AG04449 (cell line): ENCODE results near the gene ABLIM1.

Experiments
- CTCF ChIA-PET: fragments of 350-600 bp; formaldehyde crosslinking; extraction: SDS; loops from one replicate; lab custom pipeline; 2021; ENCODE audit warnings: antibody characterized with exemption; lab: Yijun Ruan, JAX
- POLR2A ChIA-PET: fragments of 400-600, 350-600 bp; formaldehyde crosslinking; extraction: SDS; loops from one replicate; lab custom pipeline; 2020; ENCODE audit warnings: antibody characterized with exemption, inconsistent platforms; lab: Yijun Ruan, JAX
- DNase-seq: peaks from one replicate; pipeline ENCODE4 v3.0.0-alpha.2; 2010; ENCODE audit warnings: low read depth, low spot score
- H3K4me3 ChIP-seq: 2 replicates; pipeline ENCODE4 v1.5.1; 2011; ENCODE audit warnings: low read depth, mild to moderate bottlenecking, control low read depth, low read length
- TF ChIP-seq, protein P1 (sequence below): IDR thresholded peaks from one replicate; pipeline ENCODE4 v1.5.1; 2011; ENCODE audit warnings: mild to moderate bottlenecking, moderate library complexity, low read length, control low read depth, inconsistent platforms; ENCODE audit not compliant: insufficient read depth; ENCODE audit errors: missing control alignments

ABLIM1 gene

DNA sequence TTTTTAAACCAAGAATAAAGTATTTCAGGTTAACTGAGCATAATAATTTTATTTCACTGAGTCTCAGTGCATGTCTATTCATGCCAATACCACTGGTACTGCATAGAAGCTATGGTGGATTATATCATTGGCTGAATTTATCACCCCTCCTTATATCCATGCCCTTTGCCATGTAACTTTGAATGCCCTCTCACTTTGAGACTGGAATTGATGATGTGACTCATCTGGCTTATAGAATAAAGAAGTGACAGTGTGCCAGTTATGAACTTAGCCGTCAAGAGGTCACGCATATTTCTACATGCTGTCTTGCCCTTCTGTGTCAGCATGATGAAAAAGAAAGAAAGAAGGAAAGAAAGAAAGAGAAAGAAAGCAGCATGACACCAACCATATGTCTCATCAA is 20.7 kb upstream of the ABLIM1 start:
- H3K4me3 ChIP-seq: no peak overlapping the region
- ChIA-PET POLR2A (interaction anchor here (0.6 kb wide), 1 partner anchor 151 kb away, joined by 3 read pairs; no protein-coding TSS in a partner anchor), CTCF (interaction anchor here (0.8 kb wide), 1 partner anchor 9 kb away, joined by 3 read pairs; no protein-coding TSS in a partner anchor)
- TF ChIP-seq, protein P1, sequence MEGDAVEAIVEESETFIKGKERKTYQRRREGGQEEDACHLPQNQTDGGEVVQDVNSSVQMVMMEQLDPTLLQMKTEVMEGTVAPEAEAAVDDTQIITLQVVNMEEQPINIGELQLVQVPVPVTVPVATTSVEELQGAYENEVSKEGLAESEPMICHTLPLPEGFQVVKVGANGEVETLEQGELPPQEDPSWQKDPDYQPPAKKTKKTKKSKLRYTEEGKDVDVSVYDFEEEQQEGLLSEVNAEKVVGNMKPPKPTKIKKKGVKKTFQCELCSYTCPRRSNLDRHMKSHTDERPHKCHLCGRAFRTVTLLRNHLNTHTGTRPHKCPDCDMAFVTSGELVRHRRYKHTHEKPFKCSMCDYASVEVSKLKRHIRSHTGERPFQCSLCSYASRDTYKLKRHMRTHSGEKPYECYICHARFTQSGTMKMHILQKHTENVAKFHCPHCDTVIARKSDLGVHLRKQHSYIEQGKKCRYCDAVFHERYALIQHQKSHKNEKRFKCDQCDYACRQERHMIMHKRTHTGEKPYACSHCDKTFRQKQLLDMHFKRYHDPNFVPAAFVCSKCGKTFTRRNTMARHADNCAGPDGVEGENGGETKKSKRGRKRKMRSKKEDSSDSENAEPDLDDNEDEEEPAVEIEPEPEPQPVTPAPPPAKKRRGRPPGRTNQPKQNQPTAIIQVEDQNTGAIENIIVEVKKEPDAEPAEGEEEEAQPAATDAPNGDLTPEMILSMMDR: no peak
- DNase-seq: no peak

DNA sequence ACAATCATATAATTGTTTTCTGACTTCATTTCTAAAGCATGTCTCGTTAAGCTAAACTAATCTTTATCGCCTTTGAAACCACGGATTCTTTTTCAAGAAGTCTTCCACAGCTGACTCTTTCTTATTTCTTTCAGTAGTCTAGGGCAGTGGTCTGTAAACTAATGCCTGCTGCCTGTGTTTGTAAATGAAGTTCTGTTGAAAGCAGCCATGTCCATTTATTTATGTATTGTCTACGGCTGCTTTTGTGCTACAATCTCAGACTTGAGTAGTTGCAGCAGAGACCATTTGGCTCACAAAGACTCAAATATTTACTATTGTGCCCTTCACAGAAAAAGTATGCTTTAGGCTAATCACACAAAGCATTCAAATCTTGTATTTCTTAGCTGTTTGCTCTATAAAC is 20.3 kb upstream of the ABLIM1 start:
- ChIA-PET CTCF (interaction anchor here (0.6 to 0.9 kb wide), 2 partner anchors 10 kb away, joined by 3 read pairs; no protein-coding TSS in a partner anchor), POLR2A (no interaction called here)
- DNase-seq: no peak
- no peak overlapping the region for H3K4me3 ChIP-seq
- TF ChIP-seq, protein P1: no peak

DNA sequence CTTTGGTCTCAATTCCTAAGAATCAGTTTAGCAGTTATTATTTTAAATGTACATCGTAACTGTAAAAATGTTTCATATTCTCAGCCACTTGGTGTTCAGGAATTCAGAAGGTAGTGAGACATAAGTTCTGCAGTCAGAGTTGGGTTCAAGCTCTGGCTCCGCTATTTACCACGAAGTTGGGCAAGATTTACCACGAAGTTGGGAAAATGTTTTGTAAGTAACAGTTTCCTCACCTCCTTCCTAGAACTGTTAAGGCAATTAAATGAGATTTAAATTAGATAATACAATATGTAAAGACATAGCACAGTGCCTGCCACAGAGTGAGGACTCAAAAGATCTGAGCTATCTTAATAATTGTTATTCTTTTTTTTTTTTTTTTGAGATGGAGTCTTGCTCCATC is 16.3 kb upstream of the ABLIM1 start:
- TF ChIP-seq, protein P1: no peak
- H3K4me3 ChIP-seq: no peak overlapping the region
- POLR2A ChIA-PET: no interaction called here
- DNase-seq: no peak
- CTCF ChIA-PET: interaction anchor here (0.6 kb wide), 1 partner anchor 148 kb away, joined by 3 read pairs; no protein-coding TSS in a partner anchor

DNA sequence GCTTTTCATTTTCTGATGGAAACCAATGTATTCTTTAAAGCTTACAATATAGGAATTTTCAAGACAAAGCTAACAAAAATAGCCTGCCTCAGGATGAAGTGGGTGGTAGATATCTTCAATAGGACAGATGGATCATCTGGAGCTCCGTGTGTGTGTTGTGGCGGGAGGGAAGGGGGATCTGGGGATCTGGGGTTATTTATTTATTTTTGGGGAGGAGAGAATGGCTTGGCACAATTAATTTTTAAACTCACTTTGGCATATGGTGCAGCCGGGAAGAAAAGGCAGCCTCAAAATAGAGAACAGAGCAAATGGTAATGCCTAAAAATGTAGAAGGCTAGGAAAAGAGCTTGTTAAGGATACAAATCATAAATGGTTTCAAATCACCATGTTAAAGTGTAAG is 11.6 kb upstream of the ABLIM1 start:
- CTCF ChIA-PET: interaction anchor here (0.8 kb wide), 1 partner anchor 10 kb away, joined by 3 read pairs; no protein-coding TSS in a partner anchor

DNA sequence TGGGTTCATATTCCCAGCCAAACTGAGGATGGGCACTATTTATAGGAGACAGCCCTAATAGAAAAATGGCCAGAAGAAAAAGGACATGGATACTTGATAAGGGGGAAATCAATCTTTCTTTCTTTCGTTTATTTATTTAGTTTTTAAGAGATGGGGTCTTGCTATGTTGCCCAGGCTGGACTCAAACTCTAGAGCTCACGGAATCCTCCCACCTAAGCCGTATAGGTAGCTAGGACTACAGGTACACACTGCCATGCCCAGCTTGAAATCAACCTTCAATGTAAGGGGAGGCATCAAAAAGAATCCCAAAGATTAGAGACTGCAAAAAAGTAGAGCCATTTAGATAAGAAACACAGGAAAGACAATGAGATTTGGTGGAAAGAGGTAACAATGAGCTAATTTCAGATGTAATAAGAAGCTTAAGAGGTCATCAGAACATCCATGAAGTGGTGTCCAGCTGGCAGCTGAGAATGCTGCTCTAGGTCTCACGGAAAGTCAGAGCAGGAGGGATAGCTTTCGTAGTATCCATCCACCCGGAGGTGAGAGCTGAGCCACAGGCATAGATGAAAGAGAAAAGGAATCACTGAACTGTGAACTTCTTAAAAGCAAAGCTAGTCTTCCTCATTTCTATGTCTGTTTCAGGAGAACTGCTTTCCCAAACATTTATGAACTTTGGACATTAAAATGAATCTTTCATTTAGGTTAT is 10.5 kb upstream of the ABLIM1 start:
- no peak overlapping the region for H3K4me3 ChIP-seq
- TF ChIP-seq, protein P1: no peak
- CTCF ChIA-PET: interaction anchor here (0.9 to 1.0 kb wide), 3 partner anchors 9 to 16 kb away, joined by 3 read pairs; no protein-coding TSS in a partner anchor
- DNase-seq: no peak
- POLR2A ChIA-PET: no interaction called here

More for the DNA sequence above, 11.6 kb upstream of the ABLIM1 start:
- H3K4me3 ChIP-seq: no peak overlapping the region
- TF ChIP-seq, protein P1: no peak
- POLR2A ChIA-PET: no interaction called here
- no peak for DNase-seq

DNA sequence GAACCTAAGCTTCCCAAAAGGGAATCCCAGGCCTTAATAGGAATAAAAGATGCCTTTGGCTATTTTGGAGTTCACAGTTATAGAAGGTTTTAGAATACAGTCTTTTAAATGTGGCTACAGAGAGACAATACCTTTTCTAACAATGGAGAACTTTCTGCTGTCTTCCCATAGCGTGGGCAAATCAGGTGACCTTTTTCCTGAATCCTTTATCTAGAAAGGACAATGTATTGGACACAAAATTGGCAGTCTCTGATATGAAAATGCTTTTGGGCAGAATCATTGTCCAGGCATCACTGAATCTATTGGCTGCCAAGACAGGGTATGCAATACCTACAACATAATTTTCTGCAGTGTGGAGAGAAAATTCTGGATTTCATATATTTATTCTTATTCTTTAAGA is 7.8 kb upstream of the ABLIM1 start:
- no peak overlapping the region for H3K4me3 ChIP-seq
- TF ChIP-seq, protein P1: no peak
- no peak for DNase-seq
- ChIA-PET CTCF (no interaction called here), POLR2A (no interaction called here)
